ENCODE results near the gene ABCC11.

DNA sequence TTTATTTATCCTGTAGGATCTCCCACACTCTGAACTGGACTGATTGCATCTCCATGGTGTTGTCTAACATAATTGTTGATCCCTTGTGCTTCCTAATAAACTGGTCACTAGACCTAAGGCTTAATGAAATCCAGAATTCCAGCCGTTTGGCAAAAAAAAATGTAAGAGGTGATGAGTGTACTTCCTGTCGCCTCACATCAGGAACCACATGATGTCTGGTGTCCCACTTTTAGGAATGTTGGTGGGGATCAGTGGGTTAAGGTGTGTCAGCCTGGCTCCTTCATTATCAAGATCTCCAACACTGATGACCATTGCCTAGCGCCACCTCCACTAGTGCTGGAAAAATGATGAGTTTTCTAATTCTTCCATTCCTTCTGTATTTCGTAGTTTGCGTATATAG is 21.9 kb downstream of the ABCC11 start:
- TF ChIP-seq, protein P1, sequence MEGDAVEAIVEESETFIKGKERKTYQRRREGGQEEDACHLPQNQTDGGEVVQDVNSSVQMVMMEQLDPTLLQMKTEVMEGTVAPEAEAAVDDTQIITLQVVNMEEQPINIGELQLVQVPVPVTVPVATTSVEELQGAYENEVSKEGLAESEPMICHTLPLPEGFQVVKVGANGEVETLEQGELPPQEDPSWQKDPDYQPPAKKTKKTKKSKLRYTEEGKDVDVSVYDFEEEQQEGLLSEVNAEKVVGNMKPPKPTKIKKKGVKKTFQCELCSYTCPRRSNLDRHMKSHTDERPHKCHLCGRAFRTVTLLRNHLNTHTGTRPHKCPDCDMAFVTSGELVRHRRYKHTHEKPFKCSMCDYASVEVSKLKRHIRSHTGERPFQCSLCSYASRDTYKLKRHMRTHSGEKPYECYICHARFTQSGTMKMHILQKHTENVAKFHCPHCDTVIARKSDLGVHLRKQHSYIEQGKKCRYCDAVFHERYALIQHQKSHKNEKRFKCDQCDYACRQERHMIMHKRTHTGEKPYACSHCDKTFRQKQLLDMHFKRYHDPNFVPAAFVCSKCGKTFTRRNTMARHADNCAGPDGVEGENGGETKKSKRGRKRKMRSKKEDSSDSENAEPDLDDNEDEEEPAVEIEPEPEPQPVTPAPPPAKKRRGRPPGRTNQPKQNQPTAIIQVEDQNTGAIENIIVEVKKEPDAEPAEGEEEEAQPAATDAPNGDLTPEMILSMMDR (IDR thresholded peaks at IDR 0.05 in 4 of 5, conservative IDR thresholded peaks at IDR 0.05 in 1 of 5) = no peak
- TF ChIP-seq POLR2A (IDR thresholded peaks at IDR 0.05) = no peak

All from gastrocnemius medialis (tissue), 4 donors.